HCT116 (cell line): ENCODE results near the gene RNF214. TPM values are rescaled to one million over a fixed set of nuclear protein-coding genes. Genes with fewer than 3 reads are reported as not detected.

ENCODE experiments used
- ATAC-seq: fragments of 200-7000 bp; cut with Tn5 transposase; 2 replicates; pipeline ENCODE4 v1.9.1; 2020; ENCODE audit warnings: mild to moderate bottlenecking, moderate library complexity
- BruUV-seq: library from RNA; stranded (reverse); fragments of 400-500 nt; replicated peaks from 2 replicates; lab custom pipeline; 2021; lab: Mats Ljungman, UMichigan
- CTCF ChIA-PET: fragments of 300-600 bp; sonication (Branson Sonifier 250); formaldehyde crosslinking; loops from one replicate; lab custom pipeline; 2021; ENCODE audit warnings: antibody characterized with exemption; lab: Charles Lee
- POLR2A ChIA-PET: fragments of 300-600, 350-600 bp; sonication (Branson Sonifier 250); formaldehyde crosslinking; loops from one replicate; lab custom pipeline; 2021; ENCODE audit warnings: antibody characterized with exemption; lab: Charles Lee
- RAD21 ChIA-PET, 2 experiments: fragments of 300-600 bp; sonication (Branson Sonifier 250); formaldehyde crosslinking; loops; one replicate each; lab custom pipeline; 2023; ENCODE audit warnings: low total read pairs in 2 of 2; ENCODE audit not compliant: uncharacterized antibody in 2 of 2, unreplicated experiment in 2 of 2, low non-redundant PET in 1 of 2; lab: Charles Lee
- DNase-seq: peaks from one replicate; pipeline ENCODE4 v3.0.0-alpha.2; 2010; ENCODE audit warnings: low read depth, low spot score
- H2AFZ ChIP-seq: fragments of 200-600 bp; shearing (Covaris generic), sonication (generic); 2 replicates; pipeline ENCODE4 v1.6.1; 2017; ENCODE audit warnings: low read depth, mixed run types, mixed read lengths, antibody characterized with exemption, low read length; ENCODE audit not compliant: poor library complexity, severe bottlenecking
- H3K27ac ChIP-seq: 2 replicates; pipeline ENCODE4 v1.5.1; 2012; ENCODE audit warnings: low read depth, low read length
- H3K27me3 ChIP-seq: fragments of 200-600 bp; sonication (generic); 2 replicates; pipeline ENCODE4 v1.6.1; 2016; ENCODE audit warnings: mixed run types, low read length, mixed read lengths; ENCODE audit not compliant: insufficient read depth
- H3K36me3 ChIP-seq, 2 experiments: fragments of 200-500 bp in 1 of 2; fragments of 200-600 bp in 1 of 2; sonication (Bioruptor generic) in 1 of 2; sonication (generic) in 1 of 2; 2 replicates each; pipeline versions ENCODE4 v1.5.1 to v1.6.1; 2014 to 2016; ENCODE audit warnings: low read length in 2 of 2, inconsistent platforms in 1 of 2, mixed read lengths in 1 of 2, mixed run types in 1 of 2; ENCODE audit not compliant: insufficient read depth in 2 of 2, control insufficient read depth in 1 of 2
- H3K4me1 ChIP-seq, 2 experiments: fragments of 200-600 bp in 1 of 2; sonication (generic) in 1 of 2; 2 replicates each; pipeline versions ENCODE4 v1.5.1 to v1.6.1; 2012 to 2017; ENCODE audit warnings: low read length in 2 of 2, inconsistent platforms in 1 of 2, mild to moderate bottlenecking in 1 of 2, mixed read lengths in 1 of 2, mixed run types in 1 of 2, moderate library complexity in 1 of 2; ENCODE audit not compliant: insufficient read depth in 2 of 2, control insufficient read depth in 1 of 2
- H3K4me2 ChIP-seq: fragments of 200-600 bp; sonication (generic); 2 replicates; pipeline ENCODE4 v1.6.1; 2017; ENCODE audit warnings: mixed run types, low read length, mixed read lengths
- H3K4me3 ChIP-seq, 2 experiments: fragments of 200-600 bp in 1 of 2; sonication (generic) in 1 of 2; replicated peaks in 1 of 2; 2 replicates each; pipeline ENCODE4 v1.5.1; 2011 to 2016; ENCODE audit warnings: low read length in 2 of 2, control low read depth in 1 of 2, low read depth in 1 of 2, mild to moderate bottlenecking in 1 of 2, mixed read lengths in 1 of 2, mixed run types in 1 of 2
- H3K79me2 ChIP-seq: fragments of 200-600 bp; sonication (generic); 2 replicates; pipeline ENCODE4 v1.6.1; 2017; ENCODE audit warnings: mild to moderate bottlenecking, mixed run types, low read length, moderate library complexity, mixed read lengths; ENCODE audit not compliant: insufficient read depth
- H3K9ac ChIP-seq: fragments of 200-600 bp; sonication (generic); 2 replicates; pipeline ENCODE4 v1.6.1; 2016; ENCODE audit warnings: low read length, mixed read lengths
- H3K9me2 ChIP-seq: fragments of 200-600 bp; sonication (generic), shearing (Covaris generic); 2 replicates; pipeline ENCODE4 v1.6.1; 2017; ENCODE audit warnings: mixed run types, mild to moderate bottlenecking, moderate library complexity; ENCODE audit not compliant: insufficient read depth
- H3K9me3 ChIP-seq, 2 experiments: fragments of 200-500 bp in 1 of 2; fragments of 200-600 bp in 1 of 2; sonication (Bioruptor generic) in 1 of 2; sonication (generic) in 1 of 2; 2 replicates each; pipeline ENCODE4 v1.6.1; 2014 to 2017; ENCODE audit warnings: low read length in 2 of 2, mixed read lengths in 2 of 2, inconsistent platforms in 1 of 2, low read depth in 1 of 2, mild to moderate bottlenecking in 1 of 2, mixed run types in 1 of 2, moderate library complexity in 1 of 2; ENCODE audit not compliant: control insufficient read depth in 1 of 2, insufficient read depth in 1 of 2
- H4K20me1 ChIP-seq: fragments of 200-600 bp; sonication (generic), shearing (Covaris generic); 2 replicates; pipeline ENCODE4 v1.6.1; 2017; ENCODE audit warnings: mixed run types, mild to moderate bottlenecking, moderate library complexity; ENCODE audit not compliant: insufficient read depth
- ATF3 ChIP-seq: IDR thresholded peaks from 2 replicates; pipeline ENCODE4 v1.6.1; 2012
- CBX3 ChIP-seq: IDR thresholded peaks from 2 replicates; pipeline ENCODE4 v1.6.1; 2012; ENCODE audit warnings: low read depth
- CEBPB ChIP-seq: IDR thresholded peaks from 2 replicates; pipeline ENCODE4 v1.6.1; 2012; ENCODE audit warnings: low read depth
- EGR1 ChIP-seq: IDR thresholded peaks from 2 replicates; pipeline ENCODE4 v1.6.1; 2012; ENCODE audit warnings: low read depth
- ELF1 ChIP-seq: IDR thresholded peaks from 2 replicates; pipeline ENCODE4 v1.6.1; 2012; ENCODE audit warnings: low read depth, borderline replicate concordance
- POLR2A ChIP-seq: IDR thresholded peaks from 2 replicates; pipeline ENCODE4 v1.7.0; 2011; ENCODE audit warnings: borderline replicate concordance; ENCODE audit not compliant: insufficient read depth, insufficient read length; ENCODE audit errors: extremely low read depth
- POLR2AphosphoS5 ChIP-seq: IDR thresholded peaks from 2 replicates; pipeline ENCODE4 v1.6.1; 2011; ENCODE audit warnings: mild to moderate bottlenecking, low read depth, low read length, moderate library complexity
- RAD21 ChIP-seq: IDR thresholded peaks from 2 replicates; pipeline ENCODE4 v1.6.1; 2012; ENCODE audit warnings: low read depth, mild to moderate bottlenecking
- REST ChIP-seq: IDR thresholded peaks from 2 replicates; pipeline ENCODE4 v1.6.1; 2012; ENCODE audit warnings: low read depth
- SIN3A ChIP-seq: IDR thresholded peaks from 2 replicates; pipeline ENCODE4 v1.6.1; 2012; ENCODE audit warnings: low read depth
- SP1 ChIP-seq: IDR thresholded peaks from 2 replicates; pipeline ENCODE4 v1.6.1; 2012; ENCODE audit warnings: low read depth
- TCF7L2 ChIP-seq: IDR thresholded peaks from 2 replicates; pipeline ENCODE4 v1.7.0; 2011; ENCODE audit warnings: borderline replicate concordance, inconsistent platforms; ENCODE audit not compliant: insufficient read depth, insufficient read length; ENCODE audit errors: extremely low read depth
- ZFX ChIP-seq: fragments of 450-650 bp; IDR thresholded peaks from 2 replicates; pipeline ENCODE4 v1.6.1; 2017
- ZNF274 ChIP-seq: fragments of 200-500 bp; sonication (Bioruptor generic); IDR thresholded peaks from 2 replicates; pipeline ENCODE4 v1.6.1; 2014; ENCODE audit warnings: mild to moderate bottlenecking, low read depth, low read length, inconsistent platforms
- intact Hi-C: fragments of 100-400 bp; cut with micrococcal nuclease; formaldehyde crosslinking; loops from 2 replicates; pipeline ENCODE4 v1.10.0; 2022
- total RNA-seq: library from RNA; stranded (reverse); gene quantifications from one replicate; pipeline ENCODE4 v1.2.1, GENCODE V29; 2021; ENCODE audit not compliant: unreplicated experiment
- TF ChIP-seq, protein P1 (sequence below): IDR thresholded peaks from 2 replicates; pipeline ENCODE4 v1.6.1; 2012

Gene RNF214
- total RNA-seq, 1 experiment from 2014 or later = 29.3 TPM

DNA sequence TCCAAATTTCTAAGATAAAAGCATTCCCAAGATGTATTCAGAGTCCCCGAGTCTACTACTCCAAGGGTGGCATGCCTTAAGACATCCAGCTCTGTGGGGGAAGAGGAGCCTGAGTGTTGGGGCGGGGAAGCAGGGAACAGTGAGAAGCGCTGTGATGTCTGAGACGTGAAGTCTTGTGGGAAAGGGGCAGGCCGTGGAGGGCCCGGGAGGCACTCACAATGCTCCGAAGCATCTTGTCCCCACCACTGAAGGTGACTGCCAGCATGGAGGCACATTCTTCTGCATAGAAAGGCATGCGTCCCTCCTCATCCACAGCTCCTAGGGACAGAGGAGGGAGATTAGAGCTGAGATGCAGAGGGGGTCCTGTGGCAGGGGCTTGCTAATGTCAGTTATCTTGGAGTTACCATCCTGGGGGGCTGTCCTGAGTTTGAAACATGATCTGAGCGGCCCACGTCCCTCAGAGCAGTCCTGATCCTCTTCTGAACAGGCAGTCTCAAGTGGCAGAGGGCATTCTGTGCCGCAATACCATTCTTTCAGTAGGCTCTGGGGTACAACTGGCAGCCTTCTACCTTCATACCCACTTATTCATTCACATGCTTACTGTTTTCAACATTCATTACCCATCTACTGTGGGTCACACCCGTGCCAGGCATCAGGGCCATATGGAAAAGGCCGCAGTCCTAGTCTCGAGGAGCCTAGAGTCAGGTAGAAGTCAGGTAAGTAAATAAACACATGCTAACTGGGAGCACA lies 9.3 kb upstream of the RNF214 start:
- intact Hi-C loops = no loop called here
- H3K9ac ChIP-seq = no peak overlapping the region
- no peak for TF ChIP-seq ELF1
- TF ChIP-seq ZFX = 0 out of 2 replicates have a peak, but pooled peaks have one; percentile 12
- TF ChIP-seq, all 23 proteins: peak for 1
- ChIA-PET RAD21 (no interaction called here), POLR2A (no interaction called here), CTCF (interaction anchor here (1.9 kb wide), 1 partner anchor 45 kb away, joined by 9 read pairs; the partner anchor contains the start of gene SIDT2)
- no peaks in the 10 kb centered on the region for H3K79me2 ChIP-seq
- no peaks in the 10 kb centered on the region for H3K27me3 ChIP-seq
- no peak overlapping the region for H3K4me3 ChIP-seq
- H2AFZ ChIP-seq = no peak overlapping the region
- H3K4me1 ChIP-seq = peaks cover 10 to 20% of the 10 kb centered on the region in 2 experiments
- H3K9me3 ChIP-seq = no peaks in the 10 kb centered on the region
- no peak overlapping the region for H3K4me2 ChIP-seq
- H3K36me3 ChIP-seq = peaks cover 16 to 21% of the 10 kb centered on the region in 2 experiments; a peak in 2 of 4 replicates
- H4K20me1 ChIP-seq = no peaks in the 10 kb centered on the region
- no TSS peak for BruUV-seq
- H3K27ac ChIP-seq = no peak overlapping the region
- DNase-seq (no peak), ATAC-seq (no peak)
- H3K9me2 ChIP-seq = no peaks in the 10 kb centered on the region

- DNase-seq = no peak
- intact Hi-C loops = no loop called here
- RAD21 ChIA-PET = no interaction called here
- Histone ChIP-seq H3K9me2 (no peaks in the 10 kb centered on the region), H3K4me1 (peaks cover 10 to 20% of the 10 kb centered on the region in 2 experiments), H2AFZ (no peak overlapping the region), H3K27me3 (no peaks in the 10 kb centered on the region), H3K4me3 (no peak overlapping the region), H3K79me2 (no peaks in the 10 kb centered on the region), H3K27ac (no peak overlapping the region), H3K9me3 (no peaks in the 10 kb centered on the region), H3K4me2 (no peak overlapping the region), H3K36me3 (peaks cover 11 to 17% of the 10 kb centered on the region in 2 experiments; a peak in 3 of 4 replicates), H4K20me1 (no peaks in the 10 kb centered on the region), H3K9ac (no peak overlapping the region)
- POLR2A ChIA-PET = no interaction called here
- BruUV-seq = no TSS peak
- ATAC-seq = no peak
- CTCF ChIA-PET = no interaction called here
- TF ChIP-seq POLR2AphosphoS5 (no peak), TCF7L2 (no peak), CBX3 (no peak), SIN3A (no peak), ZFX (no peak), EGR1 (no peak), ELF1 (no peak), ATF3 (no peak), SP1 (no peak), CEBPB (no peak), RAD21 (no peak), ZNF274 (no peak), REST (no peak), POLR2A (no peak)
- TF ChIP-seq, protein P1, sequence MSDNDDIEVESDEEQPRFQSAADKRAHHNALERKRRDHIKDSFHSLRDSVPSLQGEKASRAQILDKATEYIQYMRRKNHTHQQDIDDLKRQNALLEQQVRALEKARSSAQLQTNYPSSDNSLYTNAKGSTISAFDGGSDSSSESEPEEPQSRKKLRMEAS = no peak
These were observed 8.5 kb upstream of the RNF214 start for GRCh38 chr11:117223741-117224689.
